Measurements from ENCODE around the gene CLP1. TPM values are rescaled to one million over a fixed set of nuclear protein-coding genes. Genes with fewer than 3 reads are reported as not detected.

CLP1 gene
- polyA plus RNA-seq, 1 of the 3 experiments (the other 2 are of a cell fraction): 18.1 TPM

DNA sequence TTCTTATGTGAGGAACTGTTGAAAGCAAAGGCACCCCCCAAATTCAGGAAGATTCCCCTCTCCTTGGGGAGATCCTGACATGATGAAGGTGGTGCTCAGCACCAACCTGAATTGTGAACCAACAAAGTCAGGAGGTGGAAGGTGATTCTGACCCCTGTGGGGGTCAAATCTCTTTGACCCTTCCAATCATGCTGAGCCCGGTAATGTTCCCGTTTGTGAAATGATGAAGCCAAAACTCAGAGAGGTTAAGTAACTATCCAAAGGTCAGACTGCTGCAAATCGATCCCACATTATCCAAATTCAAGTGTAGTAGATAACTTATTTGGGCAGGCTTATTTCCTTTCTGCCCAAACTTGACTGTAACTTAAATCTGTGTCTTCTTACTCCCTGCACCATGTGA lies 41.0 kb upstream of the CLP1 start:
- ChIA-PET POLR2A (no interaction called here), CTCF (no interaction called here)
- Histone ChIP-seq H3K4me1 (ENCODE audit: control insufficient read depth in 1 of 2, insufficient read depth in 2 of 2, low read depth in 1 of 2, low read length in 1 of 2) (no peaks in the 10 kb centered on the region), H3K4me2 (no peak overlapping the region), H3K36me3 (replicated peaks in 1 of 2; ENCODE audit: control insufficient read depth in 1 of 2, insufficient read depth in 2 of 2, low read length in 1 of 2) (no peaks in the 10 kb centered on the region), H3K9me2 (no peaks in the 10 kb centered on the region), H3K4me3 (ENCODE audit: low read depth in 2 of 2, low read length in 1 of 2) (no peak overlapping the region), H3F3A (replicated peaks; ENCODE audit: insufficient read depth) (no peaks in the 10 kb centered on the region), H3K9me3 (no peaks in the 10 kb centered on the region), H3K9ac (no peak overlapping the region), H4K20me1 (ENCODE audit: insufficient read depth) (no peaks in the 10 kb centered on the region), H3K27ac (ENCODE audit: low read depth in 2 of 2, low read length in 1 of 2) (no peak overlapping the region), H2AFZ (ENCODE audit: low read depth) (no peak overlapping the region), H3K79me2 (ENCODE audit: insufficient read depth) (no peaks in the 10 kb centered on the region), H3K27me3 (ENCODE audit: insufficient read depth) (peaks cover 29% of the 10 kb centered on the region)
- WGBS (ENCODE audit: low lambda C conversion rate): 44% methylated on average over 3 of the region's 3 CpGs
- no peak for TF ChIP-seq NFIC (IDR thresholded peaks at IDR 0.05; ENCODE audit: borderline replicate concordance)
- no peak for TF ChIP-seq TCF12 (IDR thresholded peaks at IDR 0.05)
- no peak for TF ChIP-seq FOXM1 (IDR thresholded peaks at IDR 0.05; ENCODE audit: low read depth)
- TF ChIP-seq, protein P1, sequence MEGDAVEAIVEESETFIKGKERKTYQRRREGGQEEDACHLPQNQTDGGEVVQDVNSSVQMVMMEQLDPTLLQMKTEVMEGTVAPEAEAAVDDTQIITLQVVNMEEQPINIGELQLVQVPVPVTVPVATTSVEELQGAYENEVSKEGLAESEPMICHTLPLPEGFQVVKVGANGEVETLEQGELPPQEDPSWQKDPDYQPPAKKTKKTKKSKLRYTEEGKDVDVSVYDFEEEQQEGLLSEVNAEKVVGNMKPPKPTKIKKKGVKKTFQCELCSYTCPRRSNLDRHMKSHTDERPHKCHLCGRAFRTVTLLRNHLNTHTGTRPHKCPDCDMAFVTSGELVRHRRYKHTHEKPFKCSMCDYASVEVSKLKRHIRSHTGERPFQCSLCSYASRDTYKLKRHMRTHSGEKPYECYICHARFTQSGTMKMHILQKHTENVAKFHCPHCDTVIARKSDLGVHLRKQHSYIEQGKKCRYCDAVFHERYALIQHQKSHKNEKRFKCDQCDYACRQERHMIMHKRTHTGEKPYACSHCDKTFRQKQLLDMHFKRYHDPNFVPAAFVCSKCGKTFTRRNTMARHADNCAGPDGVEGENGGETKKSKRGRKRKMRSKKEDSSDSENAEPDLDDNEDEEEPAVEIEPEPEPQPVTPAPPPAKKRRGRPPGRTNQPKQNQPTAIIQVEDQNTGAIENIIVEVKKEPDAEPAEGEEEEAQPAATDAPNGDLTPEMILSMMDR (IDR thresholded peaks at IDR 0.05): no peak
- TF ChIP-seq TEAD4 (IDR thresholded peaks at IDR 0.05; ENCODE audit: borderline replicate concordance, insufficient read depth): no peak
- TF ChIP-seq NRF1 (IDR thresholded peaks at IDR 0.05; ENCODE audit: low read depth, low read length): no peak
- no peak for TF ChIP-seq FOSL2 (IDR thresholded peaks at IDR 0.05; ENCODE audit: borderline replicate concordance, low read depth)
- no peak for TF ChIP-seq MEF2A (IDR thresholded peaks at IDR 0.05; ENCODE audit: borderline replicate concordance, low read depth)
- TF ChIP-seq GATA2 (CRISPR knock-in tag; IDR thresholded peaks at IDR 0.05): no peak
- TF ChIP-seq, protein P2, sequence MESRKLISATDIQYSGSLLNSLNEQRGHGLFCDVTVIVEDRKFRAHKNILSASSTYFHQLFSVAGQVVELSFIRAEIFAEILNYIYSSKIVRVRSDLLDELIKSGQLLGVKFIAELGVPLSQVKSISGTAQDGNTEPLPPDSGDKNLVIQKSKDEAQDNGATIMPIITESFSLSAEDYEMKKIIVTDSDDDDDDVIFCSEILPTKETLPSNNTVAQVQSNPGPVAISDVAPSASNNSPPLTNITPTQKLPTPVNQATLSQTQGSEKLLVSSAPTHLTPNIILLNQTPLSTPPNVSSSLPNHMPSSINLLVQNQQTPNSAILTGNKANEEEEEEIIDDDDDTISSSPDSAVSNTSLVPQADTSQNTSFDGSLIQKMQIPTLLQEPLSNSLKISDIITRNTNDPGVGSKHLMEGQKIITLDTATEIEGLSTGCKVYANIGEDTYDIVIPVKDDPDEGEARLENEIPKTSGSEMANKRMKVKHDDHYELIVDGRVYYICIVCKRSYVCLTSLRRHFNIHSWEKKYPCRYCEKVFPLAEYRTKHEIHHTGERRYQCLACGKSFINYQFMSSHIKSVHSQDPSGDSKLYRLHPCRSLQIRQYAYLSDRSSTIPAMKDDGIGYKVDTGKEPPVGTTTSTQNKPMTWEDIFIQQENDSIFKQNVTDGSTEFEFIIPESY (IDR thresholded peaks at IDR 0.05; ENCODE audit: borderline replicate concordance, low read depth): no peak
- TF ChIP-seq, protein P3, sequence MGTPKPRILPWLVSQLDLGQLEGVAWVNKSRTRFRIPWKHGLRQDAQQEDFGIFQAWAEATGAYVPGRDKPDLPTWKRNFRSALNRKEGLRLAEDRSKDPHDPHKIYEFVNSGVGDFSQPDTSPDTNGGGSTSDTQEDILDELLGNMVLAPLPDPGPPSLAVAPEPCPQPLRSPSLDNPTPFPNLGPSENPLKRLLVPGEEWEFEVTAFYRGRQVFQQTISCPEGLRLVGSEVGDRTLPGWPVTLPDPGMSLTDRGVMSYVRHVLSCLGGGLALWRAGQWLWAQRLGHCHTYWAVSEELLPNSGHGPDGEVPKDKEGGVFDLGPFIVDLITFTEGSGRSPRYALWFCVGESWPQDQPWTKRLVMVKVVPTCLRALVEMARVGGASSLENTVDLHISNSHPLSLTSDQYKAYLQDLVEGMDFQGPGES (IDR thresholded peaks at IDR 0.05; ENCODE audit: low read depth, low read length): no peak
- no peak for TF ChIP-seq EP300 (IDR thresholded peaks at IDR 0.05; ENCODE audit: borderline replicate concordance in 1 of 2, low read depth in 1 of 2, low read length in 1 of 2)
- TF ChIP-seq CHD2 (IDR thresholded peaks at IDR 0.05; ENCODE audit: low read length, partially characterized antibody): no peak
- TF ChIP-seq POLR2AphosphoS5 (IDR thresholded peaks at IDR 0.05; ENCODE audit: low read depth, low read length): no peak
- TF ChIP-seq RAD21 (IDR thresholded peaks at IDR 0.05; ENCODE audit: low read length): no peak
- no peak for TF ChIP-seq RFX5 (IDR thresholded peaks at IDR 0.05; ENCODE audit: low read length)
- DNase-seq: no peak
